Astrocyte (in vitro differentiated cells and primary cell): ENCODE data around the gene CXXC4. TPM values are rescaled to one million over a fixed set of nuclear protein-coding genes. Genes with fewer than 3 reads are reported as not detected.

Experiments
- DNase-seq: peaks from one replicate; pipeline ENCODE4 v3.0.0-alpha.2; 2010; ENCODE audit warnings: low read depth
- FAIRE-seq: peaks from 2 replicates; lab custom pipeline; 2011; peaks lifted over from hg19 to GRCh38; lab: Jason Lieb, UNC
- H2AFZ ChIP-seq: 2 replicates; pipeline ENCODE4 v1.6.0; 2012; ENCODE audit warnings: low read depth, low read length, inconsistent platforms
- H3K27ac ChIP-seq: 2 replicates; pipeline ENCODE4 v1.5.1; 2011; ENCODE audit warnings: low read depth, low read length, inconsistent platforms
- H3K27me3 ChIP-seq: 2 replicates; pipeline ENCODE4 v1.6.0; 2011; ENCODE audit warnings: low read length, inconsistent platforms; ENCODE audit not compliant: insufficient read depth
- H3K36me3 ChIP-seq: 2 replicates; pipeline ENCODE4 v1.5.1; 2011; ENCODE audit warnings: low read length, inconsistent platforms; ENCODE audit not compliant: insufficient read depth
- H3K4me1 ChIP-seq: 2 replicates; pipeline ENCODE4 v1.5.1; 2011; ENCODE audit warnings: low read length, inconsistent platforms; ENCODE audit not compliant: insufficient read depth
- H3K4me2 ChIP-seq: 2 replicates; pipeline ENCODE4 v1.6.0; 2012; ENCODE audit warnings: low read length, inconsistent platforms
- H3K4me3 ChIP-seq: 2 replicates; pipeline ENCODE4 v1.5.1; 2011; ENCODE audit warnings: low read depth, mild to moderate bottlenecking, low read length, inconsistent platforms; ENCODE audit not compliant: insufficient read depth
- H3K79me2 ChIP-seq: 2 replicates; pipeline ENCODE4 v1.6.0; 2012; ENCODE audit warnings: mild to moderate bottlenecking, low read length, inconsistent platforms; ENCODE audit not compliant: insufficient read depth
- H3K9ac ChIP-seq: 2 replicates; pipeline ENCODE4 v1.6.0; 2012; ENCODE audit warnings: mild to moderate bottlenecking, low read length, inconsistent platforms
- H3K9me3 ChIP-seq: 2 replicates; pipeline ENCODE4 v1.5.1; 2012; ENCODE audit warnings: low read depth, mild to moderate bottlenecking, low read length, inconsistent platforms; ENCODE audit not compliant: insufficient read depth
- H4K20me1 ChIP-seq: 2 replicates; pipeline ENCODE4 v1.6.0; 2012; ENCODE audit warnings: low read length, inconsistent platforms; ENCODE audit not compliant: insufficient read depth
- H3K27ac Mint-ChIP-seq: one replicate; pipeline ENCODE4 v1.8.0; 2021; ENCODE audit warnings: mild to moderate bottlenecking, mixed read lengths; ENCODE audit not compliant: unreplicated experiment
- H3K27me3 Mint-ChIP-seq: one replicate; pipeline ENCODE4 v1.8.0; 2021; ENCODE audit warnings: low read depth, mixed read lengths; ENCODE audit not compliant: unreplicated experiment
- H3K36me3 Mint-ChIP-seq: one replicate; pipeline ENCODE4 v1.8.0; 2021; ENCODE audit warnings: low read depth, mixed read lengths; ENCODE audit not compliant: unreplicated experiment
- H3K4me1 Mint-ChIP-seq: one replicate; pipeline ENCODE4 v1.8.0; 2021; ENCODE audit warnings: low read depth, mixed read lengths; ENCODE audit not compliant: unreplicated experiment
- H3K4me3 Mint-ChIP-seq: one replicate; pipeline ENCODE4 v1.8.0; 2021; ENCODE audit warnings: mild to moderate bottlenecking, moderate library complexity, mixed read lengths; ENCODE audit not compliant: unreplicated experiment
- H3K9me3 Mint-ChIP-seq: one replicate; pipeline ENCODE4 v1.8.0; 2021; ENCODE audit warnings: mild to moderate bottlenecking, mixed read lengths; ENCODE audit not compliant: unreplicated experiment
- CTCF ChIP-seq: IDR thresholded peaks from 2 replicates; pipeline ENCODE4 v1.5.1; 2011; ENCODE audit warnings: low read depth, mild to moderate bottlenecking, inconsistent platforms, low read length, moderate library complexity; ENCODE audit not compliant: insufficient read depth
- EZH2 ChIP-seq: IDR thresholded peaks from 2 replicates; pipeline ENCODE4 v1.6.1; 2012; ENCODE audit warnings: mild to moderate bottlenecking, low read length, inconsistent platforms; ENCODE audit not compliant: insufficient read depth
- total RNA-seq: library from RNA; stranded (reverse); gene quantifications from 2 replicates; pipeline ENCODE4 v1.2.1, GENCODE V29; 2021

The CXXC4 gene
- total RNA-seq, 1 donor from 2014 or later: 10.6 TPM

DNA sequence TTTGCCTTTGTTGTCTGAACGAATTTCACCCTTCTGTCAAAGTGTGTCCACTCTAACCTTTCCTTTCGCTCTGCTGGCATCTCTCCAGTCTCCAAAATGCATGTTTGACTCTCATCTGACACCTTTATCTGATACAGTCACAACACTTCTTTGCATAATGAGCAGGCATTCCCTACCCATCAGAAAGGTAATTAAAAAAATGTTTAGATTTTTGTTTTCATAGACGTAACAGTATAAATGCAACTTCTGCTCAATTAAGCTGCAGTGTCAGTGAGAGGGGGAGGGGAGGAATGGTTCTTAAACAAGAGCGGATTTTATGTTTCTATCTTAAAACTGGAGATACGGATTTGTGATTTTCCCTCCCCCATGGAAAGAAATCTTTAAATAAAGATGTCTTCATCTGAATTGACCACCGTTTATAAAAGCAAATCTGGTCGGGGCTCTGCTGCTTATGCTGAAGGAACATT lies 70.2 kb downstream of the CXXC4 start:
- no peak overlapping the region for H3K4me3 Mint-ChIP-seq
- H3K36me3 Mint-ChIP-seq: no peaks in the 10 kb centered on the region
- peaks cover 25% of the 10 kb centered on the region for H3K4me1 Mint-ChIP-seq
- Histone ChIP-seq H3K36me3 (no peaks in the 10 kb centered on the region), H2AFZ (peak overlapping the region; percentile 68), H3K79me2 (no peaks in the 10 kb centered on the region), H3K4me2 (peak overlapping the region; percentile 84), H3K4me1 (peaks cover 5% of the 10 kb centered on the region), H3K27me3 (no peaks in the 10 kb centered on the region), H3K4me3 (peak overlapping the region; percentile 59), H3K9me3 (no peaks in the 10 kb centered on the region), H3K27ac (no peak overlapping the region), H4K20me1 (no peaks in the 10 kb centered on the region), H3K9ac (peak overlapping the region; percentile 45)
- no peak for TF ChIP-seq EZH2
- no peak for TF ChIP-seq CTCF
- H3K27me3 Mint-ChIP-seq: no peaks in the 10 kb centered on the region
- H3K9me3 Mint-ChIP-seq: peaks cover 7% of the 10 kb centered on the region
- no peak for FAIRE-seq
- no peak for DNase-seq
- no peak overlapping the region for H3K27ac Mint-ChIP-seq

- H3K9ac ChIP-seq: no peak overlapping the region
- H3K27ac ChIP-seq: no peak overlapping the region
- TF ChIP-seq CTCF (no peak), EZH2 (no peak)
- FAIRE-seq: no peak
- H4K20me1 ChIP-seq: no peaks in the 10 kb centered on the region
- no peaks in the 10 kb centered on the region for H3K9me3 ChIP-seq
- Mint-ChIP-seq H3K27me3 (no peaks in the 10 kb centered on the region), H3K27ac (peak overlapping the region; percentile 36), H3K4me1 (peaks cover 28% of the 10 kb centered on the region), H3K9me3 (no peaks in the 10 kb centered on the region), H3K36me3 (no peaks in the 10 kb centered on the region), H3K4me3 (no peak overlapping the region)
- H3K79me2 ChIP-seq: no peaks in the 10 kb centered on the region
- H3K4me1 ChIP-seq: peaks cover 5% of the 10 kb centered on the region
- H2AFZ ChIP-seq: no peak overlapping the region
- H3K36me3 ChIP-seq: no peaks in the 10 kb centered on the region
- peak; percentile 36 for DNase-seq
- peak overlapping the region; percentile 81 for H3K4me2 ChIP-seq
- H3K4me3 ChIP-seq: no peak overlapping the region
- H3K27me3 ChIP-seq: no peaks in the 10 kb centered on the region
Observed at GRCh38 chr4:104421566-104421965, 73.1 kb downstream of the CXXC4 start.

GRCh38 chr4:104420766-104421165 lies 73.9 kb downstream of the CXXC4 start:
- no peak for FAIRE-seq
- Mint-ChIP-seq H3K27me3 (no peaks in the 10 kb centered on the region), H3K36me3 (no peaks in the 10 kb centered on the region), H3K27ac (peak overlapping the region; percentile 96), H3K4me3 (peak overlapping the region; percentile 27), H3K4me1 (peaks cover 28% of the 10 kb centered on the region), H3K9me3 (no peaks in the 10 kb centered on the region)
- peak overlapping the region; percentile 79 for H2AFZ ChIP-seq
- H3K27ac ChIP-seq: no peak overlapping the region
- no peak for TF ChIP-seq CTCF
- TF ChIP-seq EZH2: no peak
- H3K9me3 ChIP-seq: no peaks in the 10 kb centered on the region
- H3K4me3 ChIP-seq: peak overlapping the region; percentile 38
- no peaks in the 10 kb centered on the region for H3K27me3 ChIP-seq
- no peaks in the 10 kb centered on the region for H4K20me1 ChIP-seq
- H3K4me1 ChIP-seq: peaks cover 5% of the 10 kb centered on the region
- DNase-seq: peak; percentile 16
- peak overlapping the region; percentile 14 for H3K9ac ChIP-seq
- H3K4me2 ChIP-seq: peak overlapping the region; percentile 81
- H3K79me2 ChIP-seq: no peaks in the 10 kb centered on the region
- no peaks in the 10 kb centered on the region for H3K36me3 ChIP-seq
